K562 (cell line): Measurements from ENCODE around the gene DLG4. TPM values are rescaled to one million over a fixed set of nuclear protein-coding genes. Genes with fewer than 3 reads are reported as not detected.

ENCODE experiments used
- ARID4B ChIP-seq: sonication (generic); formaldehyde crosslinking; IDR thresholded peaks from 2 replicates; pipeline ENCODE4 v1.8.0; 2022; ENCODE audit warnings: mild to moderate bottlenecking, missing genetic modification reagents
- CGGBP1 ChIP-seq: fragments of 250-450 bp; sonication (Bioruptor Pico); IDR thresholded peaks from 2 replicates; pipeline ENCODE4 v1.9.0; 2021; ENCODE audit warnings: mild to moderate bottlenecking
- CHD4 ChIP-seq: fragments of 200-600 bp; sonication (generic); IDR thresholded peaks from 3 replicates; pipeline ENCODE4 v1.6.1; 2012; ENCODE audit warnings: low read depth, mild to moderate bottlenecking, mixed read lengths, low read length, inconsistent platforms; ENCODE audit not compliant: insufficient read depth, insufficient replicate concordance, poor library complexity, severe bottlenecking
- MXI1 ChIP-seq: IDR thresholded peaks from 2 replicates; pipeline ENCODE4 v1.6.1; 2011; ENCODE audit warnings: low read depth, mild to moderate bottlenecking, improper control_type of control experiment, low read length
- SIN3A ChIP-seq, 2 experiments: fragments of 150-350 bp in 1 of 2; IDR thresholded peaks; 2 replicates each; pipeline ENCODE4 v1.6.1; 2011 to 2016; ENCODE audit warnings: borderline replicate concordance in 2 of 2, low read depth in 2 of 2, low read length in 2 of 2, mild to moderate bottlenecking in 2 of 2, moderate library complexity in 2 of 2; ENCODE audit not compliant: control insufficient read depth in 1 of 2
- TAF1 ChIP-seq: IDR thresholded peaks from 2 replicates; pipeline ENCODE4 v1.6.1; 2011; ENCODE audit warnings: mild to moderate bottlenecking, low read length, moderate library complexity; ENCODE audit not compliant: insufficient read depth, control insufficient read depth, severe bottlenecking; ENCODE audit errors: extremely low read depth
- UBTF ChIP-seq, 2 experiments: IDR thresholded peaks; 2 replicates each; pipeline ENCODE4 v1.6.1; 2012; ENCODE audit warnings: improper control_type of control experiment in 2 of 2, low read depth in 2 of 2, low read length in 2 of 2, borderline replicate concordance in 1 of 2
- ZBTB11 ChIP-seq, 3 experiments: fragments of 200-800 bp in 1 of 3; fragments of 250-450 bp in 1 of 3; fragments of 450-650 bp in 1 of 3; sonication (Bioruptor Pico) in 1 of 3; sonication (Bioruptor generic) in 1 of 3; formaldehyde crosslinking in 1 of 3; IDR thresholded peaks; 2 replicates each; pipeline versions ENCODE4 v1.6.1 to v1.8.0; 2016 to 2022; ENCODE audit warnings: mild to moderate bottlenecking in 2 of 3, missing genetic modification characterization in 2 of 3, missing compliant biosample characterization in 1 of 3, moderate library complexity in 1 of 3
- ZFX ChIP-seq: sonication (generic); formaldehyde crosslinking; IDR thresholded peaks from 2 replicates; pipeline ENCODE4 v1.8.0; 2022; ENCODE audit warnings: mild to moderate bottlenecking, missing genetic modification reagents, moderate library complexity
- ZNF740 ChIP-seq, 3 experiments: fragments of 200-800 bp in 1 of 3; sonication (Bioruptor generic) in 1 of 3; sonication (generic) in 1 of 3; formaldehyde crosslinking in 1 of 3; IDR thresholded peaks; 2 replicates each; pipeline versions ENCODE4 v1.6.1 to v1.8.0; 2016 to 2022; ENCODE audit warnings: mild to moderate bottlenecking in 2 of 3, missing compliant biosample characterization in 2 of 3, missing genetic modification characterization in 2 of 3, missing genetic modification reagents in 1 of 3
- polyA plus RNA-seq, 8 experiments: library from polyadenylated mRNA; depleted of rRNA in 4 of 8; stranded (reverse) in 5 of 8; unstranded in 3 of 8; fragments of >200 nt; fragmentation: Nextera tagmentation in 2 of 8; fragmentation: Illumina TruSeq in 1 of 8; extraction: Ambion mirVana in 2 of 8; extraction: Trizol in 1 of 8; gene quantifications; 2 replicates each; pipeline versions ENCODE4 v1.2.1 to v1.2.3, GENCODE V29; 2011 to 2014; ENCODE audit warnings: inconsistent platforms in 1 of 8, missing spikeins in 1 of 8
- total RNA-seq, 7 experiments: library from RNA; depleted of rRNA in 6 of 7; stranded (reverse); fragments of >200 nt in 6 of 7; fragmentation: Illumina TruSeq in 2 of 7; extraction: Trizol in 2 of 7; gene quantifications; 2 replicates each; pipeline versions ENCODE4 v1.2.1 to v1.2.3, GENCODE V29; 2011 to 2021; ENCODE audit warnings: low replicate concordance in 1 of 7

DLG4 gene
- total and polyA plus RNA-seq, 9 of the 15 experiments (the other 6 are each of a cell fraction or from before 2014, with no cell fraction given), result 0.03 to 12.0 (median 4.1) TPM

- TF ChIP-seq ZBTB11 (CRISPR knock-in tag; IDR thresholded peaks at IDR 0.05), result peak in 1 of 3 experiments; percentile 48; a peak in 2 of 6 replicates
- 0 out of 2 replicates have a peak, but pooled peaks have one; percentile 15 for TF ChIP-seq MXI1
- 0 out of 2 replicates have a peak, but pooled peaks have one; percentile 32 for TF ChIP-seq ARID4B (CRISPR knock-in tag)
- peak; percentile 73 for TF ChIP-seq ZNF740 (CRISPR knock-in tag; IDR thresholded peaks at IDR 0.05)
- peak in 1 of 2 experiments; percentile 93; a peak in 2 of 4 replicates for TF ChIP-seq ZNF740 (tag; IDR thresholded peaks at IDR 0.05)
- TF ChIP-seq TAF1, result peak; percentile 50
- TF ChIP-seq UBTF (IDR thresholded peaks at IDR 0.05; ENCODE audit: borderline replicate concordance in 1 of 2, low read depth in 2 of 2, low read length in 2 of 2), result peak in 1 of 2 experiments; percentile 55; a peak in 1 of 4 replicates
- TF ChIP-seq CHD4, result no peak
- TF ChIP-seq SIN3A (IDR thresholded peaks at IDR 0.05; ENCODE audit: borderline replicate concordance in 2 of 2, control insufficient read depth in 1 of 2, low read depth in 2 of 2, low read length in 2 of 2), result peak in 1 of 2 experiments; percentile 32; a peak in 1 of 4 replicates
- no peak for TF ChIP-seq CGGBP1 (CRISPR knock-in tag)
- peak; percentile 60 for TF ChIP-seq ZFX (CRISPR knock-in tag)
Observed at GRCh38 chr17:7237761-7238419, 18.3 kb upstream of the DLG4 start (continued).
